ENCODE data around the gene ADIG.

ADIG gene

DNA sequence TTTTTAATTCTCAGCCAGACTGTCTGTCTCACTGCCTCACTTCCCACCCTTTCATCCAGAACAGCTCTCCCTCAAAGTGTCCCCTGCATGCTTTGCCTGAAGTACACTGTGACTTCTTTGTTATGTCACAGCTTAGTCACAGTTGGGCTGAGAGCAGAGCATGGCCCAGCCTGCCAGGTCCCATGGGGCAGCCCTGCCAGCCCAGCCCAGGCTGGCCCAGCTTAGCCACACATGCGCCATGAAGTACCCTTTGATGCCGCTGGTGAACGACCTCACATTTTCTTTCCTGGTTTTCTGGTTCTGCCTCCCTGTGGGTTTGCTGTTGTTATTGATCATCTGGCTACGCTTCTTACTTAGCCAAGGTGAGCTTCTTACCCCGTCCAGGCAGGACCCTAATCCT lies at the start of gene ADIG:
Gene ADIG, plus strand, starts transcription at position 185 of the 400 bp plus-strand sequence. Its CDS starts 54 bp downstream, at position 239.
- no peak for DNase-seq

GRCh38 chr20:38534756-38535155 lies 46.2 kb upstream of the ADIG start:
- DNase-seq = peak; percentile 59

GRCh38 chr20:38536310-38536709 lies 44.7 kb upstream of the ADIG start:
- DNase-seq = no peak

DNA sequence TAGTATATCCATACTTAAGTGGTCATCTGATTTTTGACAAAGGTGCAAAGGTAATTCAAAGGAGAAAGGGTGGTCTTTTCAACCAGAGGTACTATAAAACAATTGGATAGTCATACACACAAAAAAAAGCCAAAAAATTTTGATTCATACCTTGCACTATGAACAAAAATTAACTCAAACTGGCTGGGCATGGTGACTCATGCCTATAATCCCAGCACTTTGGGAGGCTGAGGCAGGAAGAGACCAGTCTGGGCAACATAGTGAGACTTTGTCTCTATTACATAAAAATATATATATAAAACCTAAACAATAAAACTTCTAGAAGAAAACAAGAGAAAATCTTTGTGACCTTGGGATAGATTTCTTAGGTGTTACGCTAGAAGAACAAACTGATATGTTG lies 43.8 kb upstream of the ADIG start:
- no peak for DNase-seq

DNA sequence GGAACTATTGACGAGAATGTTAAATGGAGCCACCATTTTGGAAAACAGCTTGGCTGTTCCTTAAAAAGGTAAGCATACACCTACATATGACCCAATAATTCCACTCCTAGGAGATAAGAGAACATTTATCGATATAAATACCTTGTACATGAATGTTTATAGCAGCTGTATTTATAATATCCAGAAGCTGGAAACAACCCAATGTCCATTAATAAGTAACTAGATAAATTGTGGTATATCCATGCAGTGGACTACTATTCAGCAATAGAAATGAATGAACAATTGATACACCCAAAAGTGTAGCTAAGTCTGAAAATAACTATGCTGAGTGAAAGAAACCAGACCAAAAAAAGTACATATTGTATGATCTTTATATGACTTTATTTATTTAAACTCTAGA lies 42.2 kb upstream of the ADIG start:
- DNase-seq = no peak

GRCh38 chr20:38543014-38543906 lies 37.7 kb upstream of the ADIG start:
- no peak for DNase-seq

GRCh38 chr20:38545771-38546170 lies 35.2 kb upstream of the ADIG start:
- no peak for DNase-seq

DNA sequence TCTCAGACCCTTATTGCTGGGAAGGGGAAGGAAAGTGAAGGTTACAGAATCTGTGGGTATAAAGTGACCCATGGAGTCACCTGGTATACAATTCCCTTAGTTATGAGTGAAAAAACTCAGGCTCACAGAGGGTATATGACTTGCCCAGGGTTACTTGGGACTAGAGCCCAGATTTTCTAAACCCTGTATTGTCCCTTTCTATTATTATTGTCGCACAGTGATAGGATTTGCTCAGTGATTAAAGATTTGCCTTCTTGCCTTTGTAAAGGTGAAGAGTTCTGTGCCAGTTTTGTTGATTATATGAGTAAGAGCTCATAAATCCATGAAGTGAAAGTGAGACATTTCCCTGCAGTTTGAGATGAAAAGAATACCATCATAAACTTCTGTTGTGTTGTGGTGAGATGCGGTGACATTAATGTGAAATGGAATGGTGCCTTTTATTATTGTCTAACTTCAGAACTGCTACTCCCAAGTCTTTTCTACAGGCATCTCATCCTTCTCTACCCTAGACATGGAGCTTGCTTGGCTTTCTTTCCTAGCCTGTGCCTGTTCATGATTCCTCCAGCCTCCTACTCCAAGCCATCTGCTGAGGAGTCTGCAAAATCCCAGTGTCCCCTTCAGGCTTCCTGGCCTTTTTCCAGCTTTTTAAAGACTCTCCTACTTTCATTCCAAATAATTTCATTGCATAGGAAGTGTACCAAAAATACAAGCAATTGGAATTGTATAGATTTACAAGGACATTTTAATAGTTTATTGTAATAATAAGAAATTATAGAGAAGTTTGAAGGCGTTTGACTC lies 33.5 kb upstream of the ADIG start:
- DNase-seq = no peak

DNA sequence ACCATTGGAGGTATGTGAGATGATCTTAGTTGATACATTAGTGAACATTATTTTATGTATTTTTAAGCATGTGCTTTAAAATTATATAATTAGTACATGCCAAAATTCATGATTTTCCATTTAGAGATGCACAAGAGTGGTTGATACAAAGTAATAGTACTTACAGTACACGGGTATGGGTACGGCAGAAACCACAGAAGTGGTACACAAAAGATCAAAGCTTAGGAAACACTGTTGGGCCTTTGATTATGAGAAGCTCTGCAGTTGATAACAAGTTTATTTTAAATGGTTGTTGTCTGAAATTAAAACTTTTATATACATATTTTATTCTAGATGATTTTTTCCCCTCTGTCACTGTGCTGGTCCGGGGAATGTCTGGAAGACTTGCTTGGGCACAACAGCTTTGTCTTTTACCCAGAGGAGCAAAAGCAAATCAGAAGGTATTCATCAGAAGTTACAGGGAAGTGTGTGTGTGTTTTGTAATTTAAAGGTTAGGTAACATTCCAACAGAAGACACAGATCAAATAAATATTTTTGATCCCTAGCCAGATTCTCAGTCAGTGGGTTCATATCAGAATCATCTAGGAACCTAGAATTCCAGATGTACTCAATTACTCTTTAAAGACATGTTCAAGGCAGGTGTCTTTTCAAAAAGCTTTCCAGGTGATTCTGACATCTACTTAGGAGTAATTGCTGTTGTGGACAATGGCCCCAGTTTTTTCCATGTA lies 32.5 kb upstream of the ADIG start:
- no peak for DNase-seq

- no peak for DNase-seq
These were observed 30.7 kb upstream of the ADIG start for GRCh38 chr20:38550274-38550673.

- no peak for DNase-seq
These were observed 29.9 kb upstream of the ADIG start for GRCh38 chr20:38551056-38551626.

DNA sequence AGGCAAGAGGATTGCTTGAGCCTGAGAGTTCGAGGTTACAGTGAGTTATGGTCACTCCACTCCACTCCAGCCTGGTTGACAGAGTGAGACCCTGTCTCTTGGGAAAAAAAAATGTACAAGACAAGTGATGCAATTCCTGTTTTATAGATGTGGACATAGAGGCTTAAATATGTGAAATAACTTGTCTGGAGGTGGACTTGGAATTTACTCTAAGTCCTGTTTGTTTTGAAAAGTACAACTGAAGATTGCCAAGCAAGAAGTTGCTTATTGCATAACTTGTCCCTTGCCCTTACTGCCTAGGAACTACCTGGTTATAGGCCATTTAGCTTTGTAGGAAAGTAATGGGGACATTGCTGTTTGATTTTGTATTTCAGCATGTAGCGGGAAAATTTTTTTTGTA lies 26.0 kb upstream of the ADIG start:
- no peak for DNase-seq

DNA sequence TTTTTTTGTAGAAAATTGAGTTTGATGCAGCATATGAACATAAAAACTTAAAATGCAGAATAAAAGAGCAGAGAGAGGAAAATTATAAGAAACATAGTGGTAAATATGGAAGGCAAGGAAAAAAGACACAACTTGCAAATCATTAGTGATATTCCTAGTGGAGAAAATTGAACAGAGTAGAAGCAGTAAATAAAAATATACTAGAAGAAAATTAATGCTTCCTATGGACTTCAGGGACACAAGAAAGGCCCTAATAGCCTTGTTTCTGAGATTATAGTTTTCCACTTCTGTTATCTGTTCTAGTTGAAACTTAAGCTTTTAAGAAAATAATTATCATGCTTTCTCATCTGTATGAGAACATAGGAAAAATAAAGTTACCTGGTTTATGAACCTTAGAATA lies 25.6 kb upstream of the ADIG start:
- no peak for DNase-seq

DNA sequence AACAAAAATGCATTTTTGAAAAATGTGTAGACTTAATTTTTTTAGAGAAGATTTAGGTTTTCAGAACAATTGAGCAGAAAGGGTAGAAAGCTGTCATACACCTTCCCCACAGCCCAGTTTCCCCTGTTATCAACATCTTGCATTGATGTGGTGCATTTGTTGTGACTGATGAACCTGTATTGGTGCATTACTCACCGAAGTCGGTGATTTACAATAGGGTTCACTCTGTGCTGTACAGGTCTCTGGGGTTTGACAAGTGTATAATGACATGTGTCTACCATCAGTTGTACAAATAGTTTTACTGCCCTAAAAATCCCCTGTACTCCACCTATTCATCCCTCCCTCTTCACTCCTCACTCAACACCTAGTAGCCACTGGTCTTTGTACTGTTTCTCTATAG lies 23.8 kb upstream of the ADIG start:
- no peak for DNase-seq

DNA sequence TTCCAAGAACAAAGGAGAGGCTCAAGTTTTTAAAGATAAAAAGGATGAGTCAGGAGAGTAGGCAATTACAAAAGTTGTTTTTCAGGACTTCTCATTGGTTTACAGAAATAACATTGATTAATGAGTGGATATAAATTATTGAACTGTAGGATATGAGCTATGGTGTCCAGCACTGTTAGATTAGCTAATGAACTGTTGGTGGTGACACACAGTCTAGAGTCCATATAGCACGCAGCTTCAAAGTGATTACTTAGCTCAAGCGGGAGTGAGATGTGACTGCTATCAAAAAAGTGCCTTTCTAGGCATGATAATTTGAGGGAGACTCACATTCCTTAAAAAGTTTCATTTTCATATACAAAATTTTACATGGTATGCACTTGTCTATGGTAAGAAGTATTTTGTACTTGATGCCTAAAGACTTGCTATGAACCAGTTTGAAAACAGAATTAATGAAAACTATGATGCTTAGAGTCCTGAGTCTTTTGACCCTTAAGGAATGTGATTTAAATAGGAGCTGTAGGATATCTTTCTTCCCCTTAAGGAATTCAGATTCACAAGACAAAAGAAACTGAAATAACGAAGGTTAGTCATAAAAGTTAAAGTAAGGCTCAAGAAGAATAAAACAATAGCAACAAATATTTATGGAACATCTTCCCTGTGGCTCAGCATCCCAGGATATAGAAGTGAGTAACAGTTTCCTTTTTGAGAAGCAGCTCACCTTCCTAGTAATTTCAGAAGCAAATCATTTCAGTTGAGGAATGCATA lies 22.2 kb upstream of the ADIG start:
- no peak for DNase-seq

- DNase-seq = no peak
These were observed 21.2 kb upstream of the ADIG start for GRCh38 chr20:38559764-38560163.

DNA sequence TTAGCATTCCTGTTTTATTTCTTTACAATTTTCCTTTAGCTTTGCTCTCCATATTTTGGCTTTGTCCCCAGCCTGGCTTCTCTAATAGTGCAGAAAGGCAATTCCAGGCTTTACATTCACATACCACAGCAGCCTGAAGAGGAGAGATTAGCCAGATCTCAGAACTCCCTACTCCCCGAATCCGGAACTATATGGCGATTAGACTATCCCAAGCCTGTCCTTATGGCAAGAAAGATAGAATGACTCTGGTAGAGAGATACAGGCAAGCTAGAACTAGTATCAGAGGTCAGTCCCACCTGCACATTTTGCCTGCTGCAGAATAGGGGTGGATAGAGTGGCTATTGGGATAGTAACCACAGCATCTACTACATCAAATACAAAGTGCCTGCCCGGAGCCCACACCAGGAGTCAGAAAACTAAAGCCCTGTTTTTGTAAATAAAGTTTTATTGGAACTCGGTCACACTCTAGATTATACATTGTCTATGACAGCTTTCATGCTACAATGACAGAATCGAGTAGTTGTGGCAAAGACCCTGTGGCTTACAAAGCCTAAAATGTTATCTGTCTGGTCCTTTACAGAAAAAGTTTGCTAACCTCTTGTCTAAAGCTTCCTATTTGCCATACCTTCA lies 17.1 kb upstream of the ADIG start:
- no peak for DNase-seq

DNA sequence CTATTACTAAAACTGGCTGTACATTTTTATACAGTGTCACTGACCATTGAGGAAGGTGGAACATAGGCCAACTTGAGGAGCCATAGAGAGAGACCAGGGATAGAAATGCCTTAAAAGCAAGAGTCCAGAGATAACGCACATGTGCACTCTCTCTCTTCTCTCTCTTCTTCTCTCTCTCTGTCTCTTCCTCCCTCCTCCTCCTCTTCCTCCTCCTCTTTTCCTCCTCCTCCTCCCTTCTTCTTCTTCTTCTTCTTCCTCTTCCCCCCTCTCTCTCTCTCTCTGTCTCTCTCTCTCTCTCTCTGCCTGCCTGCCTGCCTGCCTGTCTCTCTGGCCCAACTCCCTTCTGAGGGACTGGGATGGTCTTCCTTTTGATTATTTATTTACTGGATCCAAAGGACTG lies 16.3 kb upstream of the ADIG start:
- DNase-seq = no peak

- no peak for DNase-seq
These were observed 14.9 kb upstream of the ADIG start for GRCh38 chr20:38566036-38566598.

DNA sequence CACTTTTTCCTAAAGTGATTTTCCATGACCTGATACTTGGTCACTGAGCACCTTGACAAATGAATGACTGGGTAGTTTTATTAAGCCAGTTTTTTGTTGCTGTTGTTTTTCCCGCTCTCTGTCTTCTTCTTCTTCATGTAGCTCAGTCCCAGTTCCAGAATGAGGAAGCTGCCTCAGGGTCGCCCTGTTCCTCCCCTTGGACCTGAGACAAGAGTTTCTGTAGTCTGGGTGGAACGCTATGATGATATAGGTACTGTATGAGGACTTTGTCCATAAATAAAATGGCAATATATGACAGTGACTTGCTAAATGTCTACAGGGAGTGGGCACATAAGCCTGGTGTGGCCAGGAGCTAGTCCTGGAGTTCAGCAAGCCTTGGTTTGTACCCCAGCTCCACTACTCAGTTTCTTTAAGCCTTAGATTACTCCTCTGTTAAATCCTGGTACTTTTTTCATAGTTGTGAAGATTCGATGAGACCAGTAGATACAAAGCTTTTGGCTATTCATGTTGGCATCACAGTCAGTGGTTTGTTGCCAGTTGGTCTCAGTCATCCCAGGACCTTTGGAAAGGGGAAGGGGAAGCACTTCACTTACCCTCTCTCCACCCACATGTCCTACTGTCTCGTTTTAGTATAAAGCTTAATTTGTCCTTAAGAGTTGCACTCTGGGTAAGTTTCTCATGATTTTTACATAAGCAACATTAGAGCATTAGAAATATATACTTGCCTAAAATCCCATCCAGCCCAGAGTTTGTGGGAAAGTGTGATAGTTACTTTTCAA lies 11.1 kb upstream of the ADIG start:
- no peak for DNase-seq

GRCh38 chr20:38573413-38573812 lies 7.6 kb upstream of the ADIG start:
- DNase-seq = no peak
